HG03565 (cell line): Measurements from ENCODE around the gene RBP3.

Experiments used
- ATAC-seq: cut with Tn5 transposase; IDR thresholded peaks from one replicate; pipeline ENCODE4 v1.9.1; 2021; ENCODE audit warnings: mild to moderate bottlenecking, moderate library complexity; ENCODE audit not compliant: unreplicated experiment

Gene RBP3

DNA sequence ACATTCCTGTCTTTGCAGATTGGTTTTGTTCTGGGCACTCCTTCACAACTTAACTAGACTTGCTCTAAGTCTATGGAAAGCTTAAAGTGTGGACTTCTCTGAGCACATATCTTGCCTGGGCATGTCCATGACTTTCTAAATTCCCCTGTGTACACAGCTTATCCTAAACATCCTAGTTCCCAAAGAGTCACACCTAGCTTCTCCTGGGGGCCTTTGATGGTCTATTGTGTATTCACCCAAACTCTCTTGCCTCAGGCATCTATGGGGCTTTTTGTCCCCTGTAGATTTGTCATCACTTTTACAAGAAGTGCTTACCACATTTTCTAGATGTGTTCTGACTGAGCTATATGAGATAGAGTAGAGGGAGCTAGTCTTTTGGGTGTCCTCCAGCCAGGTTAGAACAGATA lies 48.2 kb downstream of the RBP3 start:
- ATAC-seq, result no peak

DNA sequence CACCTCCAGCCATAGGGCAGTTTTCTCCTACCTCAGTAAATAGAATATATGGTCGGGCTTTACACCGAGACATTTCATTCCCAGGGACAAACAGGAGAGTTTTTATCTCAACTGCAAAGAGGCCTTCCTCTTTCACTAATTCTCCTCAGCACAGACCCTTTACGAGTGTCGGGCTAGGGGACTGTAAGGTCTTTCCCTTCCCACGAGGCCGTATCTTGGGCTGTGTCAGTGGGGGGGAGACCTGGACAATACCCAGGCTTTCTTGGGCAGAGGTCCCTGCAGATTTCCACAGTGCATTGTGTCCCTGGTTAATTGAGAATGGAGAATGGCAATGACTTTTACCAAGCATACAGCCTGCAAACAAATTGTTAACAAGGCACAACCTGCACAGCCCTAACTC lies 49.1 kb downstream of the RBP3 start:
- ATAC-seq, result no peak

DNA sequence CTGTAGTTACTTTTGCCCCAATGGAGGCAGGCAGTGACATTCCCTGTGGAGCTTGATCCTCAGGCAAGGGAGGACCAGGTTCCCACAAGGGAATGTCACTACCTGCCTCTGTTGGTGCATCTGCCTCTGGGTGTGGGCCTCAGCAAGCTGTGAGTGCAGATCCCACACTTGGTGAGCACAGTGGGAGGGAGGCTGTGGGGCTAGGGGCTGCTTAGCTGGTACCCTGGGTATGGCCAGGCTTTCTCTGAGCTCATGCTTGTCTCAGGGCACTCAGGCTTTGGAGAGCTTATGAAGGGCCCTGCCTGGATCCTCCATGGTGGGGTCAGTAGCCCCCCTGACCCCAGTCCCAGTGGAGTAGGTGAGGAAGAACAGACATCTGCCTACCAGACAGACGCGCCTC lies 52.1 kb downstream of the RBP3 start:
- ATAC-seq, result no peak

GRCh38 chr10:47400786-47401185 lies 52.6 kb downstream of the RBP3 start:
- no peak for ATAC-seq

DNA sequence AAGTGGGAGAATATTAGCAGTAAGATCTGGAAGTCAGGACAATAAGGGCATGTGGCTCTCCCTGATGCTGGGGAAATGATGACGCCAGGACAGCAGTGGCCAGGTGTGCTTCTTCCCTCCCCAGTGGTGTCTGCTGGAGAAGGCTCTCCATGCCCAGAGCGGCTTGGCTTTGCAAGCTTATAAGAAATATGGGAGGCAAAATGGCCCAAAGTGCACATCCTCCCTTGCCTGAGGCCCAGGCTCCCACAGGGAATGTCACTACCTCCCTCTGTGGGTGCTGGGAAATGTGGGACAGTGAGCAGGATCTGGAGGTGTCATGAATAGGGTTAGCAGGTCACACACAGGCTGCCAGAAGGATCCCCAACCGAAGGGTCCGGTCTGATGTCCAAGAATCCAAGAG lies 53.0 kb downstream of the RBP3 start:
- no peak for ATAC-seq

GRCh38 chr10:47401874-47402640 lies 53.9 kb downstream of the RBP3 start:
- no peak for ATAC-seq

- no peak for ATAC-seq
Observed at GRCh38 chr10:47402641-47403301, 54.6 kb downstream of the RBP3 start.

GRCh38 chr10:47403446-47404318 lies 55.5 kb downstream of the RBP3 start:
- no peak for ATAC-seq

GRCh38 chr10:47404446-47404845 lies 56.3 kb downstream of the RBP3 start:
- no peak for ATAC-seq

DNA sequence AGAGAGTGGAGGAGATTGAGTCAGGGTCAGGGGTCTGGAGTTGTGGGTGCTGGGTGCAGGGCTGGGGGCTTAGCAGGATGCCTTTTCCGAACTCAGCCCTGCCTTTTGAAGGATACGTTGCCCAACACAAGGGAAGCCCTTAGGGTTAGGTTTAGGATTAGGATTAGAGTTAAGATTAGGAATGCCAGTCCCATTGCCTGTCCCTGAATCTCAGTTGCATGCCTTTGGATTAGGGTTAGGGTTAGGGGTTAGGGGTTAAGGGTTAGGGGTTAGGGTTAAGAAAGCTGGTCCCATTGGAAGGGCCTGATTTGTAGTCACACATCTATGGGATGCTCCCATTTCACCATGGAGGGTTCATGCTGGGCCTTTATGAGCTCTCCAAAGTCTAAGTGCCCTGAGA lies 56.8 kb downstream of the RBP3 start:
- ATAC-seq, result no peak

DNA sequence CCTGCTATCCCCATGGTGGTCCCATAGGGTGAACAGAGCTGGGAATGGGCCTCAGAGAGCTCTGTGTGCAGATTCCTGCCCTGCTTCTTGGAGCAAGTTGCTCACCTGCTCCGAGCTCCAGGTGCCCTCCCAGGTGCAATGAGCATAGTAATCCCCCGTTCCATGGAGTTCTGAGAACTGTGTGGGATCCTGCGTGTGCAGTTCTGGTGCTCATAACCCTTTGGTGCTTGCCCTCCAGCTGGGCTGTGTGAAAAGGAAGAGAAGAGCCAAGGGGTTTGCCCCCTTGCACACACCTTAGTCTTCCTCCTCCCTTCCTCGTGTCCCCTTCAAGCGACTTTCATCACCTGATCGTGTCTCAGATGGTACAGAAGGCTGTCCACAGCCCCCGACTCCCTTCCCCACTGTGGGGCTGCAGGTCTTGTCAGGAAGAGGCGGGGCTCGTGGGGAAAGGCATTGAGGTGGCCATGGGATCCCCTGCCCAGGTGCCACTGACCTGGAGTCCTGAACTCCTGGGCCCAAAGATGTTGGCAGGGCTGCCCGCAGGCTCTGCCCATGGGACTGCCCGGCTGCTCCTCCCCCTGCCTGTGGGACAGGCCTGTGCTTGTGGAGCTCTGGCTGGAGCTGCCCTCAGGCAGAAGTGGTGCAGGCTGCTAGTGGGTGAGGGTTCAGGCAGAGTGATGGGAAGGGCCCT lies 57.8 kb downstream of the RBP3 start:
- no peak for ATAC-seq

- no peak for ATAC-seq
Observed at GRCh38 chr10:47406548-47406869, 58.3 kb downstream of the RBP3 start.

GRCh38 chr10:47406870-47407691 lies 58.9 kb downstream of the RBP3 start:
- no peak for ATAC-seq
